Effector memory CD8-positive, alpha-beta T cell (primary cell): ENCODE data around the gene PPIL1.
"Not testable (repeated sequence)": the region's sequence is repeated elsewhere in the genome, so short reads cannot be mapped to it uniquely, and the experiment has no call there.

Source experiments
- ATAC-seq: fragments of 150-1000 bp; cut with Tn5 transposase; replicated peaks from 2 replicates; pipeline ENCODE4 v1.10.0; 2021; ENCODE audit warnings: mild to moderate bottlenecking, moderate library complexity
- DNase-seq, 3 experiments: peaks; one replicate each; pipeline ENCODE4 v3.0.0; 2021
- H3K27ac Mint-ChIP-seq, 2 donors: one replicate each; pipeline ENCODE4 v1.8.0; 2022; ENCODE audit warnings: mild to moderate bottlenecking in 2 of 2, mixed read lengths in 2 of 2, moderate library complexity in 2 of 2
- H3K27me3 Mint-ChIP-seq, 2 donors: one replicate each; pipeline ENCODE4 v1.8.0; 2022; ENCODE audit warnings: mixed read lengths in 2 of 2
- H3K36me3 Mint-ChIP-seq: one replicate; pipeline ENCODE4 v1.8.0; 2022; ENCODE audit warnings: mild to moderate bottlenecking, moderate library complexity, mixed read lengths; ENCODE audit not compliant: insufficient read depth
- H3K4me1 Mint-ChIP-seq, 2 donors: one replicate each; pipeline ENCODE4 v1.8.0; 2022; ENCODE audit warnings: low read depth in 2 of 2, mixed read lengths in 2 of 2
- H3K4me3 Mint-ChIP-seq, 2 donors: one replicate each; pipeline ENCODE4 v1.8.0; 2022; ENCODE audit warnings: mild to moderate bottlenecking in 2 of 2, mixed read lengths in 2 of 2, moderate library complexity in 2 of 2
- H3K9me3 Mint-ChIP-seq, 2 donors: one replicate each; pipeline ENCODE4 v1.8.0; 2022; ENCODE audit warnings: mixed read lengths in 2 of 2

The PPIL1 gene

DNA sequence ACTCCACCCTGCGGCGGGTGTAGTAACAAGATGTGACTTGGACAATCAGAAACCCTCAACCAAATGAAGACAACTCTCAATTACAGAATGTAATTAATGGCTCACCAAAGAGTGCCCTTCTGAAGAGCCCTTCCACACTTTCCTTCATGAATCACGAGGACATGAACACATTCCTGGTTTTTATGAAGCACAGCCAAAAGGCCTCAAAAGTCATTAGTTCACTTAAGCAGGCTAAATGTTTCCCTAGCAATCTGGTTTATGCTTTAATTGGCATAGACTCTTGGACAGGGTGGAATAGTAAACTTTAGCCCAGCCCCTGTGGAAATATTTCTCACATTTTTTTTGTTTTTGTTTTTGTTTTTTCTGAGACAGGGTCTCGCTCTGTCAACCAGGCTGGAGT, 55.8 kb downstream of the PPIL1 start:
- H3K36me3 Mint-ChIP-seq: no peaks in the 10 kb centered on the region
- H3K27me3 Mint-ChIP-seq: peaks cover 6 to 17% of the 10 kb centered on the region in 2 donors
- no peaks in the 10 kb centered on the region for H3K9me3 Mint-ChIP-seq
- ATAC-seq (no peak), DNase-seq (no peak)
- no peaks in the 10 kb centered on the region for H3K4me1 Mint-ChIP-seq
- H3K27ac Mint-ChIP-seq: no peak overlapping the region
- no peak overlapping the region for H3K4me3 Mint-ChIP-seq

DNA sequence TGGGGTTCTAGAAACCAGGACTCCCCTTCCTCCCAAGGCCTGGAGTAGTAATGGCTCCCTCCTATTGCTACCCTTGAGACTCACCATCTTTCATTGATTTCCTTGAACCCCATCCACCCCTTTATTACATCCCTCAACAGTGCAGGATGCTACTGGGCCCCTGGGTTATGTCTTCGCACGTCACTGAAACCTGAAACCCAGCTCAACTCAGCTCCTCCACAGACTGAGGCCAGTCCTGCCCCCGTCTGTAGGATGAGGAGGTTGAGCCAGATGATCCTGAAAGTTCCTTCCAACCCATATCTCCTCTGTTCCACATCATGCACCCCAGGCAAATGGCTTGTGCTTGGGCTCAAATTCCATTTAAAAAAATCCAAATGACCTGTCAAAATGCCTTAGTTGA, 56.8 kb downstream of the PPIL1 start:
- Mint-ChIP-seq H3K4me3 (no peak overlapping the region), H3K9me3 (no peaks in the 10 kb centered on the region), H3K27ac (no peak overlapping the region), H3K36me3 (no peaks in the 10 kb centered on the region), H3K4me1 (no peaks in the 10 kb centered on the region), H3K27me3 (peaks cover 6 to 8% of the 10 kb centered on the region in 2 donors)
- ATAC-seq: no peak
- DNase-seq: no peak

DNA sequence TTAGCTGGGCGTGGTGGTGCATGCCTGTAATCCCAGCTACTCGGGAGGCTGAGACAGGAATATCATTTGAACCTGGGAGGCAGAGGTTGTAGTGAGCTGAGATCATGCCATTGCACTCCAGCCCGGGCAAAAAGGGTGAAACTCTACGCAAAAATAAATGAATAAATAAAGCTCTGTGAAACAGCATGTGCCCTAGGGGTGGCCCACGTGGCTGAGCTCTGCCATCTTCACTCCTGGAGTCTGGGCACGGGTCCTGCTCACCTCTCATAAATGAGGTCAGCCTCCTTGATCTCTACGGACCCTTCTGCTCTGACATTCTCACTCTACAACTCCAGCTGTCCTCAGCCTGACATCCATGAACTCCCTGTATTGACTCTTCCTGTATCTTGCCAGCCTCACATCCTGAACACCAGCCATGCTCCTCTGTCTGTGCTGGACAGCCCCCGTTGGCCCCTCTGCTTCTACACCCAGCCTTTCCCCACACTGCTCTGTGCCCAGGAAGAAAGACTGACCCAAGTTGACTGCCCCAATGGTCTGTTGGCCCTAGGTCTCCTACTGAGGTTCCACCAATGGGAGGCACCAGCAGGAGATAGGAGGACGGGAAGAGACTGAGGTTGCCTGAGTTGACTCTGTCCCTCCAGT, 57.3 kb downstream of the PPIL1 start:
- Mint-ChIP-seq H3K36me3 (no peaks in the 10 kb centered on the region), H3K4me1 (no peaks in the 10 kb centered on the region), H3K27me3 (peaks cover 2 to 6% of the 10 kb centered on the region in 2 donors), H3K4me3 (no peak overlapping the region), H3K27ac (no peak overlapping the region), H3K9me3 (no peaks in the 10 kb centered on the region)
- DNase-seq: no peak
- no peak for ATAC-seq

DNA sequence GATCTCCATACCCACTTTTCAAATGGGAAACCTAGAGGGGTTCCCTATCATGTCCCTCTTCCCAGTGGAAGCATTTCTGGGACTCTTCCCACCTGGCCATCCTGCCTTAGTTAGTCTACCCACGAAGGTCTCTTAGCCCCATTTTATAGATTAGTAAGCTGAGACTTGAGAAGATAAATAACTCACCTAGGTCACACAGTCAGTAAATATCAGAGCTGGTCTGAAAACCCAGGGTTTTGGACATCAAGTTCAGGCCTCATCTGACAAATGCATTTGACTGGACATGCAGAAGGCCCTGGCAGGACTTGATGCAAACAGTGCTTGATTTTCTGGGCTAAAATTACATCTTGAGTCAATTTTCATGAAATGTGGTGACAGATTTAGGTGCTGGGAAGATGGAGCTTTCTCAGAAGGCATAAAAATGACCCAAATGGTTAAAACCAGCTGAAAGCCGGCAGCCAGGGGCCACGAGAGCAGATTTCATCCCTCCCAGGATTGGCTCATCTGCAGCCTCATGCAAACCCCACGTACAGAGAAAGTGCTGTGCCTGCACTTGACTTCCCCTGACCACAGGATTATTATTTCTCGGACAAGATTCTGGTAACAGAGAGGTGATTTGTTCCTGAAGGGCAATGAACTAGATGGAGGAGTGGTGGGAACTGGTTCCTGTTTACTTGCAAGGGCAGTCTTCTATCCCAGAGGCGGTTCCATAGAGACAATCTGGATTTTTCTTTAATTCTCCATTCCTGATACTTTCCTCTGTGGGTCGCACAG, 58.5 kb downstream of the PPIL1 start:
- Mint-ChIP-seq H3K36me3 (no peaks in the 10 kb centered on the region), H3K27me3 (peaks cover 0 to 6% of the 10 kb centered on the region in 2 donors), H3K4me3 (no peak overlapping the region), H3K9me3 (no peaks in the 10 kb centered on the region), H3K27ac (no peak overlapping the region), H3K4me1 (no peaks in the 10 kb centered on the region)
- no peak for ATAC-seq
- no peak for DNase-seq

DNA sequence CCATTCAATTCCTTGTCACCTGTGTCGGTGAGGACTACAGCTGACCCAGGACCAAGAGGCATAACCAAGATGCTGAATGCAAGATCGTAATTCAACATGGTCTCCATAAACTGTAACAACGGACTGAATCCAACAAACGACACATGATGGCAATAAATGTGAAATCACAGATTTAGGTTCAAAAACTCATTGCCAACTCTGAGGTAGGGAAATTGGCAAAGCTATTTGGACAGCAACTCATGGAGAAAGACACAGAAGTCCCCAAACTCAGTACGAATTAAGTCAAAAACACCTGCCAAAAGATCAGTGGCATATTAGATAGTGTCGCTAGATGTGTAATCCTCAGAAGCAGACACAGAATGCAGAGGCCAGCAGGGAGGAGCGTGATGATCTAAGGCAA, 60.4 kb downstream of the PPIL1 start:
- no peak for ATAC-seq
- Mint-ChIP-seq H3K9me3 (no peaks in the 10 kb centered on the region), H3K4me1 (no peaks in the 10 kb centered on the region), H3K27me3 (peaks cover 4 to 6% of the 10 kb centered on the region in 2 donors), H3K36me3 (no peaks in the 10 kb centered on the region), H3K27ac (no peak overlapping the region), H3K4me3 (no peak overlapping the region)
- DNase-seq: no peak

DNA sequence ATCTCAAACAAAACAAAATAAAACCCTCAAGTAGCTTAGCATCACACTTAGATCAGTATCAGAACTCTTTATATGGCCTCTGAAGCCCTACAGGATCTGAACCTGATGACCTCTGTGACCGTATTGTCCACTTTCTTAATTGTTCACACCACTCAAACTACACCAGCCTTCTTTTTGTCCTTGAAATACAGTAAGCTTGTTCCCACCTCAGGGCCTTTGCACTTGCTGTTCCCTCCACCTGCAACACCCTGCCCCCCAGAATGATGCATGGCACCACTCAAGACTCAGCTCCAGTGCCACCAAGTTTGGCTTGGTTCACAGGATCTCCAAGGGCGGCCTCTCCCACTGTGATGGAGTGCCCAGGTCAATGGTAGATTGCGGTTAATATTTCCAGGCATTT, 61.1 kb downstream of the PPIL1 start:
- Mint-ChIP-seq H3K4me1 (no peaks in the 10 kb centered on the region), H3K27ac (no peak overlapping the region), H3K9me3 (no peaks in the 10 kb centered on the region), H3K27me3 (peaks cover 11 to 12% of the 10 kb centered on the region in 2 donors), H3K36me3 (no peaks in the 10 kb centered on the region), H3K4me3 (no peak overlapping the region)
- DNase-seq (no peak), ATAC-seq (no peak)

DNA sequence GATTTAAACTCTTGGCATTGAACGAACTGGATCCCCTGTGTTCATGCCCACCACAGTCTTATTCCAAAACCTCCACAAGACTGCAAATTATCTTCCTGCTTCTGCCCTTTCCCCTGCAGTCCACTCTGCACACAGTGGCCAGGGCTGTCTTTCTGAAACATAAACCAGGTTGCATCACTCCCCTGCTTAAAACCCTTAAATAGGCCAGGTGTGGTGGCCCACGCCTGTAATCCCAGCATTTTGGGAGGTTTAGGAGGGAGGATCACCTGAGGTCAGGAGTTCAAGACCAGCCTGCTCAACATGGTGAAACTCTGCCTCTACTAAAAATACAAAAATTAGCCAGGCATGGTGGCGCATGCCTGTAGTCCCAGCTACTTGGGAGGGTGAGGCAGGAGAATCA, 61.6 kb downstream of the PPIL1 start:
- not testable (repeated sequence) for DNase-seq, H3K27ac Mint-ChIP-seq, H3K9me3 Mint-ChIP-seq, H3K4me1 Mint-ChIP-seq, ATAC-seq, H3K4me3 Mint-ChIP-seq, H3K36me3 Mint-ChIP-seq
- H3K27me3 Mint-ChIP-seq: peaks cover 12 to 16% of the 10 kb centered on the region in 2 donors

DNA sequence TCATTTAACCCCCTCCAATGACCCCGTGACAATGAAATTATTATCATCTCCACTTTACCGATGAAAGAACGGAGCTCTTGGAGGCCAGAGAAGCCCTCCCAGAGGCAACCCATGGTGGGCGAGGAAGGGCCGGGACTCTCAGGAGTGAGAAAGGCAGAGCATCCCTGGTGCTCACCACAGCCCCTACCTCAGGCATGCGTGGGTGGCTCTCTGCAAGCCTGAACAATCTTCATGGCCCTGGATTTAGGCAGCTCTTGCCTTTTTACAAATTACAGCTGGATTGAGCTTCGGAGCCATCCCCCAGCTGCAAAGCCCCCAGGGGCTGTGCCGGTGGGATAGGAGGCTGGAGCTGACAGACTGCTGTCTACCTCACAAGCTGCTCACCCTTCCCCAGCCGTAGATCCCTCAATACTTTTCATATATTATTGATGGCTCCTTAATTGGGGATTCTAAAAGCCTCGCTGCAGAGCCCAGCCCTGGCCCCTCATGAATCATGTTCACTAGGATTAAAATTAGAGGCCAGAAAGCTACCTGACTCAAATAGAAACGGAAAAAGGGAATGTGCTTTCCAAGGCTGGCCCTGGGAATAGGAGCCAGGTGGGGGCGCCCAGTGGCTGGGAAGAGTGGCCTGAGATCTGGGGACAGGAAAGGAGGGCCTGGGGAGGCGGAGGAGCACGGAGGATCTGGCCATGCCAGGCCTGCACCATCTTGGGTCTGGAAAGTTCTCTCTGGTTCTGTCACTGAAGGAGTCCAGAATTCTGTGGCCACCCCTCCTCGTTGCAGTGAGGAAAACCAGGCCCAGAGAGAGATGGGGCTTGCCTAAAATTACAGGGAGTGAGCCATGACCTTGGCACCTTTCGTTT, 64.4 kb downstream of the PPIL1 start:
- Mint-ChIP-seq H3K4me3 (no peak overlapping the region), H3K27me3 (peaks cover 10 to 40% of the 10 kb centered on the region in 2 donors), H3K4me1 (peaks cover 0 to 2% of the 10 kb centered on the region in 2 donors), H3K9me3 (no peaks in the 10 kb centered on the region), H3K36me3 (no peaks in the 10 kb centered on the region), H3K27ac (no peak overlapping the region)
- DNase-seq (no peak), ATAC-seq (no peak)

DNA sequence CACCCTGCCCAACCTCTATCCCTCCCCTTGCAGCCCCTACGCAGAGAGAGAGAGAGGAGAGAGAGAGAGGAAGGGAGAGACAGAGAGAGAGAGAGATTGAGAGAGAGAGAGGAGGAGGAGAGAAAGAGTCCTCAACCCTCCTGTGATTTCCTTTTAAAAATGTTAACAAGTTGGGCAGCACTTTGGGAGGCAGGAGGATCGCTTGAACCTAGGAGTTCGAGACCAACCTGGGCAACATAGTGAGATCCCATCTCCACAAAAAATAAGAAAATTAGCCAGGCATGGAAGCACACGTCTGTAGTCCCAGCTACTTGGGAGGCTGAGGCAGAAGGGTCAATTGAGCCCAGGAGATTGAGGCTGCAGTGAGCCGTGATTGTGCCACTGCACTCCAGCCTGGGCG, 65.4 kb downstream of the PPIL1 start:
- Mint-ChIP-seq H3K27ac (no peak overlapping the region), H3K4me3 (no peak overlapping the region), H3K4me1 (peaks cover 0 to 2% of the 10 kb centered on the region in 2 donors), H3K27me3 (peaks cover 10 to 50% of the 10 kb centered on the region in 2 donors), H3K9me3 (no peaks in the 10 kb centered on the region), H3K36me3 (no peaks in the 10 kb centered on the region)
- DNase-seq: no peak
- no peak for ATAC-seq

DNA sequence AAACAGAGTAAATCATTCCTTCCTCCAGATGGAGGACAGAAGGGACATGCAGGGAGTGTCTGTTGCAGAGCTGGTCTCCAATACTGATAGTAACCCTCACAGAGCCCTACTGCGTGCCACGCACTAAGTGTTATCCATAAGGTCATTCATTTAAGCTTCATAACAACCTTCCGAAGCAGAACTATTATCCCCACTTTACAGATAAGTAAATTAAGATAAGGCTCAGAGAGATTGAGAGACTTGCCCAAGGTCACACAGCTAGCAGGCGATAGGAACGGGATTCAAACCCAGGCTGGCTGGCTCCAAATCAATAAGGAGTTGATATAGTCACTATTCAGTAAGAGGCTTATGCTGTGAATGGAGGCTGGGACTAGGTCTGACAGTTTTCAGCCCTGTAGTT, 66.0 kb downstream of the PPIL1 start:
- H3K27ac Mint-ChIP-seq: no peak overlapping the region
- H3K27me3 Mint-ChIP-seq: peaks cover 10 to 50% of the 10 kb centered on the region in 2 donors
- no peak for ATAC-seq
- no peak overlapping the region for H3K4me3 Mint-ChIP-seq
- H3K9me3 Mint-ChIP-seq: no peaks in the 10 kb centered on the region
- DNase-seq: no peak
- H3K36me3 Mint-ChIP-seq: no peaks in the 10 kb centered on the region
- H3K4me1 Mint-ChIP-seq: peaks cover 0 to 2% of the 10 kb centered on the region in 2 donors

DNA sequence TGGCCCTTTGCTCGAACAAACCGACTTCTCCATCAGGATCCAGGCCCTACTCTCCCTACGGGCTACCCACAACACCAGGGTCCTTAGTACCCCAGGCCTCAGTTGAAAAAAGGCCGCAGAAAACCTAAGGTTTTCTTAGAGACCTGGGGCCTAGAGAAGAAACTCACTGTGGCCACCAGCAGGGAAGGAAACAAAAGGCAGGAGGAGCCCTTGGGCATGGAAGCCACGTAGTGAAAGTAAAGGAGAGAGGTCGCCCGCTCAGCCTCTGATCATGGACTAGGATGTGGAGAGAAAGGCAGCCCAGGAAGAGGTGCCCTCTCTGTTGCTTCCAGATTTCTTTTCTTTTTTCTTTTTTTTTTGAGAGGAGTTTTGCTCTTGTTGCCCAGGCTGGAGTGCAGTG, 66.9 kb downstream of the PPIL1 start:
- Mint-ChIP-seq H3K4me3 (no peak overlapping the region), H3K27me3 (peaks cover 10 to 50% of the 10 kb centered on the region in 2 donors), H3K4me1 (peaks cover 0 to 2% of the 10 kb centered on the region in 2 donors), H3K27ac (no peak overlapping the region), H3K36me3 (no peaks in the 10 kb centered on the region), H3K9me3 (no peaks in the 10 kb centered on the region)
- no peak for DNase-seq
- no peak for ATAC-seq

DNA sequence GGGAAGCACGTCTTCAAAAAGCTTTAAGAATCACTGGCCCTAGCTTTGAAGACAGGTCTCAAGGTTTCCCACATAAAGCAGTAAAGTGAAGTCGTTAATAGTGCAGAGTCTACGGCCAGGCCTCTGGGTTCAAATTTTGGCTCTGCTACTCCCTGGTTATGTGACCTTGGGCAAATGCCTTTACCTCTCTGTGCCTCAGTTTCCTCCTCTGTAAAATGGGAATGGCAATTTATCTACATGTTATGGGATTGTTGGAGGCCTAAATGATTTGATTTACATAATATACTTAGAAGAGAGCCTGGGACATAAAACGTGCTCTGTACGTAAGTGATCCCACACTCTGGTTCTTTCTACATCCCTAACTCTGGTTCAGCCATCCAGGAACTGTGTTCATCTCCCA, 67.5 kb downstream of the PPIL1 start:
- peaks cover 10 to 50% of the 10 kb centered on the region in 2 donors for H3K27me3 Mint-ChIP-seq
- DNase-seq (no peak), ATAC-seq (no peak)
- H3K4me1 Mint-ChIP-seq: peaks cover 0 to 2% of the 10 kb centered on the region in 2 donors
- no peaks in the 10 kb centered on the region for H3K9me3 Mint-ChIP-seq
- no peak overlapping the region for H3K4me3 Mint-ChIP-seq
- no peaks in the 10 kb centered on the region for H3K36me3 Mint-ChIP-seq
- no peak overlapping the region for H3K27ac Mint-ChIP-seq

DNA sequence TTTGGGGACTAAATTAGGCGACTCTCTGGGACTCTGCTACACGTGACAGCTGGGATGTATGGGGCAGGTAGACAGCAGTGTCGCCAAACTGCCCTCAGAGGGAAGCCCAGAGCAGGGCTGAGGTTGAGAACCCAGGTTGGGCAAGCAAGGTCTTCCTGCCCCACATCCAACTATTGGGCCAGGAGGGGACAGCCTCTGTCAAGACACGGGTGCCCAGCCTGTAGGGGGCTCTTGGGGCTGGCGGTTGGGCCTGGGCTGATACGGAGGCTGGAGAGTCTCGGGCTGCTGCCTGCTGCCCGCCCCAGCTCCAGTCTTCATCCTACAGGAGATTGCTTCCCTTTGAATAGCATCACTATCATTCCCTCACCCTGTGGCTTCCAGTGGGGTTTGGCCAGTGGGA, 68.7 kb downstream of the PPIL1 start:
- Mint-ChIP-seq H3K4me3 (no peak overlapping the region), H3K27me3 (peaks cover 10 to 50% of the 10 kb centered on the region in 2 donors), H3K36me3 (no peaks in the 10 kb centered on the region), H3K4me1 (peaks cover 0 to 2% of the 10 kb centered on the region in 2 donors), H3K9me3 (no peaks in the 10 kb centered on the region), H3K27ac (no peak overlapping the region)
- ATAC-seq (no peak), DNase-seq (no peak)
